A549 (cell line): ENCODE results near the gene ELOVL3. TPM values are rescaled to one million over a fixed set of nuclear protein-coding genes. Genes with fewer than 3 reads are reported as not detected.
A peak's percentile ranks its signal among the peaks of the same experiment; 100 is the strongest.

Experiments used
- ATAC-seq, 2 experiments: fragments of 200-7000 bp in 1 of 2; fragments of >200 bp in 1 of 2; cut with Nextera tagmentation in 1 of 2; cut with Tn5 transposase in 1 of 2; 3 replicates each; pipeline versions ENCODE4 v1.8.0 to v1.9.1; 2018 to 2020; ENCODE audit warnings: mild to moderate bottlenecking in 1 of 2, moderate library complexity in 1 of 2
- CTCF ChIA-PET: fragments of 300-600 bp; sonication (Branson Sonifier 250); formaldehyde crosslinking; extraction: SDS; loops from one replicate; lab custom pipeline; 2021; ENCODE audit warnings: antibody characterized with exemption, inconsistent platforms; lab: Yijun Ruan, JAX
- POLR2A ChIA-PET: fragments of 350-600 bp; formaldehyde crosslinking; extraction: SDS; loops from one replicate; lab custom pipeline; 2021; ENCODE audit warnings: antibody characterized with exemption, inconsistent platforms; lab: Yijun Ruan, JAX
- DNase-seq, 2 experiments: peaks; one replicate each; pipeline versions ENCODE4 v3.0.0 to v3.0.0-alpha.2; 2011 to 2016; ENCODE audit warnings: low read depth in 1 of 2, low spot score in 1 of 2
- FAIRE-seq: peaks from 2 replicates; lab custom pipeline; 2011; peaks lifted over from hg19 to GRCh38; lab: Jason Lieb, UNC
- H3K27ac ChIP-seq, 2 experiments: fragments of >200 bp; sonication (Bioruptor Twin); formaldehyde crosslinking; 3 replicates each; pipeline ENCODE4 v1.5.1; 2016 to 2017
- H3K4me1 ChIP-seq: fragments of >200 bp; sonication (Bioruptor Twin); formaldehyde crosslinking; 3 replicates; pipeline ENCODE4 v1.6.1; 2016
- H3K4me2 ChIP-seq: fragments of >200 bp; sonication (Bioruptor Twin); formaldehyde crosslinking; 3 replicates; pipeline ENCODE4 v1.6.1; 2016
- H3K4me3 ChIP-seq: fragments of >200 bp; sonication (Bioruptor Twin); formaldehyde crosslinking; 3 replicates; pipeline ENCODE4 v1.5.1; 2016
- H3K9me3 ChIP-seq: fragments of >200 bp; sonication (Bioruptor Twin); formaldehyde crosslinking; 3 replicates; pipeline ENCODE4 v1.6.1; 2016
- BHLHE40 ChIP-seq: IDR thresholded peaks from 2 replicates; pipeline ENCODE4 v1.6.1; 2012; ENCODE audit warnings: low read depth, low read length, inconsistent platforms
- CEBPB ChIP-seq, 2 experiments: fragments of >200 bp in 1 of 2; sonication (Bioruptor Twin) in 1 of 2; formaldehyde crosslinking in 1 of 2; IDR thresholded peaks; 2 replicates each; pipeline ENCODE4 v1.6.1; 2012 to 2016
- CHD2 ChIP-seq: fragments of 150-350 bp; IDR thresholded peaks from 2 replicates; pipeline ENCODE4 v1.6.1; 2014; ENCODE audit warnings: low read length; ENCODE audit not compliant: partially characterized antibody
- CHD4 ChIP-seq: fragments of 200-600 bp; sonication (generic); IDR thresholded peaks from 2 replicates; pipeline ENCODE4 v1.6.1; 2016; ENCODE audit warnings: antibody characterized with exemption, mild to moderate bottlenecking, borderline replicate concordance
- EHF ChIP-seq: fragments of 250-450 bp; sonication (Bioruptor Pico); IDR thresholded peaks from 2 replicates; pipeline ENCODE4 v1.5.0; 2020; ENCODE audit warnings: mild to moderate bottlenecking
- EHMT2 ChIP-seq: fragments of 200-600 bp; sonication (generic); IDR thresholded peaks from 2 replicates; pipeline ENCODE4 v1.6.1; 2016; ENCODE audit warnings: antibody characterized with exemption, low read depth, mild to moderate bottlenecking, moderate library complexity
- FOSB ChIP-seq: fragments of 250-450 bp; sonication (Bioruptor Pico); IDR thresholded peaks from 2 replicates; pipeline ENCODE4 v1.5.0; 2020; ENCODE audit warnings: mild to moderate bottlenecking, moderate library complexity
- FOSL2 ChIP-seq, 2 experiments: fragments of 450-650 bp in 1 of 2; fragments of >200 bp in 1 of 2; sonication (Bioruptor Twin) in 1 of 2; formaldehyde crosslinking; IDR thresholded peaks; 2 replicates each; pipeline versions ENCODE4 v1.5.0 to v1.6.1; 2016 to 2020; ENCODE audit warnings: mild to moderate bottlenecking in 1 of 2, moderate library complexity in 1 of 2
- FOXS1 ChIP-seq: fragments of 250-450 bp; sonication (Bioruptor Pico); IDR thresholded peaks from 2 replicates; pipeline ENCODE4 v1.5.0; 2020; ENCODE audit warnings: mild to moderate bottlenecking, moderate library complexity
- GATA3 ChIP-seq: IDR thresholded peaks from 2 replicates; pipeline ENCODE4 v1.6.1; 2012; ENCODE audit warnings: borderline replicate concordance
- HES2 ChIP-seq: fragments of >200 bp; sonication (Bioruptor Twin); formaldehyde crosslinking; IDR thresholded peaks from 2 replicates; pipeline ENCODE4 v1.6.1; 2016
- HEYL ChIP-seq: fragments of 250-450 bp; sonication (Bioruptor Pico); IDR thresholded peaks from 2 replicates; pipeline ENCODE4 v1.8.0; 2021; ENCODE audit warnings: mild to moderate bottlenecking, moderate library complexity
- HOXB13 ChIP-seq: fragments of 250-450 bp; sonication (Bioruptor Pico); IDR thresholded peaks from 2 replicates; pipeline ENCODE4 v1.5.0; 2020; ENCODE audit warnings: low read depth, mild to moderate bottlenecking, moderate library complexity
- JUN ChIP-seq, 2 experiments: fragments of >200 bp; sonication (Bioruptor Twin); formaldehyde crosslinking; IDR thresholded peaks; 2 replicates in 1 of 2; 3 replicates in 1 of 2; pipeline ENCODE4 v1.6.1; 2016 to 2017
- JUNB ChIP-seq: fragments of >200 bp; sonication (Bioruptor Twin); formaldehyde crosslinking; IDR thresholded peaks from 2 replicates; pipeline ENCODE4 v1.6.1; 2016
- KDM1A ChIP-seq: fragments of 200-600 bp; sonication (generic); IDR thresholded peaks from 2 replicates; pipeline ENCODE4 v1.6.1; 2016; ENCODE audit warnings: low read depth, mild to moderate bottlenecking
- KDM5A ChIP-seq: fragments of 200-600 bp; sonication (generic); IDR thresholded peaks from 2 replicates; pipeline ENCODE4 v1.6.1; 2016; ENCODE audit warnings: antibody characterized with exemption, mild to moderate bottlenecking
- MAX ChIP-seq: IDR thresholded peaks from 2 replicates; pipeline ENCODE4 v1.6.1; 2012
- MAZ ChIP-seq: fragments of 150-350 bp; IDR thresholded peaks from 2 replicates; pipeline ENCODE4 v1.6.1; 2014; ENCODE audit warnings: antibody characterized with exemption, low read depth, low read length, borderline replicate concordance
- NFE2L2 ChIP-seq: fragments of 150-350 bp; conservative IDR thresholded peaks from 2 replicates; pipeline ENCODE4 v1.6.1; 2014; ENCODE audit warnings: low read length
- PHF8 ChIP-seq: fragments of 200-600 bp; sonication (generic); IDR thresholded peaks from 2 replicates; pipeline ENCODE4 v1.6.1; 2016; ENCODE audit warnings: low read depth, mild to moderate bottlenecking, antibody characterized with exemption, moderate library complexity, borderline replicate concordance
- POLR2AphosphoS2 ChIP-seq: conservative IDR thresholded peaks from 2 replicates; pipeline ENCODE4 v1.6.1; 2012; ENCODE audit warnings: low read length, improper control_type of control experiment, inconsistent platforms
- RAD21 ChIP-seq, 2 experiments: fragments of >200 bp in 1 of 2; sonication (Bioruptor Twin) in 1 of 2; formaldehyde crosslinking in 1 of 2; IDR thresholded peaks in 1 of 2; conservative IDR thresholded peaks in 1 of 2; 2 replicates in 1 of 2; 3 replicates in 1 of 2; pipeline ENCODE4 v1.6.1; 2012 to 2018; ENCODE audit warnings: inconsistent platforms in 1 of 2
- RARB ChIP-seq: fragments of 250-450 bp; sonication (Bioruptor Pico); IDR thresholded peaks from 2 replicates; pipeline ENCODE4 v1.8.0; 2021; ENCODE audit warnings: mild to moderate bottlenecking, moderate library complexity
- RCOR1 ChIP-seq: fragments of 150-350 bp; IDR thresholded peaks from 2 replicates; pipeline ENCODE4 v1.6.1; 2014; ENCODE audit warnings: antibody characterized with exemption, low read length, low read depth
- RFX5 ChIP-seq: fragments of 450-650 bp; IDR thresholded peaks from 2 replicates; pipeline ENCODE4 v1.7.1; 2014; ENCODE audit warnings: antibody characterized with exemption, mild to moderate bottlenecking, moderate library complexity
- SMC3 ChIP-seq: fragments of >200 bp; sonication (Bioruptor Twin); formaldehyde crosslinking; IDR thresholded peaks from 3 replicates; pipeline ENCODE4 v1.6.1; 2018; ENCODE audit warnings: inconsistent platforms
- TFCP2L1 ChIP-seq: fragments of 250-450 bp; sonication (Bioruptor Pico); IDR thresholded peaks from 2 replicates; pipeline ENCODE4 v1.5.0; 2021; ENCODE audit warnings: mild to moderate bottlenecking
- ZC3H11A ChIP-seq: fragments of 450-650 bp; IDR thresholded peaks from 2 replicates; pipeline ENCODE4 v1.6.1; 2014; ENCODE audit warnings: antibody characterized with exemption, mild to moderate bottlenecking
- ZFP36 ChIP-seq: fragments of 450-650 bp; IDR thresholded peaks from 2 replicates; pipeline ENCODE4 v1.6.1; 2014; ENCODE audit warnings: borderline replicate concordance; ENCODE audit not compliant: partially characterized antibody
- WGBS: methylation state at CpG from one replicate; pipeline ENCODE4 v1.1.6; 2017; ENCODE audit errors: missing lambda C conversion rate; 5-methylcytosine and 5-hydroxymethylcytosine counted together
- polyA plus RNA-seq, 4 experiments: library from polyadenylated mRNA; depleted of rRNA in 3 of 4; stranded (reverse); fragments of >200 nt; fragmentation: RNase III in 1 of 4; extraction: RNeasy Plus Mini Kit Qiagen cat#74134 plus additional on column Dnase treatment in 1 of 4; gene quantifications; 2 replicates in 3 of 4; 3 replicates in 1 of 4; pipeline ENCODE4 v1.2.3, GENCODE V29; 2011 to 2017
- TF ChIP-seq, protein P1 (sequence below): fragments of >200 bp; sonication (Bioruptor Twin); formaldehyde crosslinking; IDR thresholded peaks from 3 replicates; pipeline ENCODE4 v1.6.1; 2016
- TF ChIP-seq, protein P2 (sequence below): fragments of 200-600 bp; sonication (generic); IDR thresholded peaks from 2 replicates; pipeline ENCODE4 v1.6.1; 2016; ENCODE audit warnings: antibody characterized with exemption, mild to moderate bottlenecking, moderate library complexity
- TF ChIP-seq, protein P3 (sequence below): fragments of >200 bp; sonication (Bioruptor Twin); formaldehyde crosslinking; IDR thresholded peaks from 3 replicates; pipeline ENCODE4 v1.5.1; 2016

Gene ELOVL3
- polyA plus RNA-seq, 2 of the 4 experiments (the other 2 are of a cell fraction), result 0.22 to 0.53 TPM

DNA sequence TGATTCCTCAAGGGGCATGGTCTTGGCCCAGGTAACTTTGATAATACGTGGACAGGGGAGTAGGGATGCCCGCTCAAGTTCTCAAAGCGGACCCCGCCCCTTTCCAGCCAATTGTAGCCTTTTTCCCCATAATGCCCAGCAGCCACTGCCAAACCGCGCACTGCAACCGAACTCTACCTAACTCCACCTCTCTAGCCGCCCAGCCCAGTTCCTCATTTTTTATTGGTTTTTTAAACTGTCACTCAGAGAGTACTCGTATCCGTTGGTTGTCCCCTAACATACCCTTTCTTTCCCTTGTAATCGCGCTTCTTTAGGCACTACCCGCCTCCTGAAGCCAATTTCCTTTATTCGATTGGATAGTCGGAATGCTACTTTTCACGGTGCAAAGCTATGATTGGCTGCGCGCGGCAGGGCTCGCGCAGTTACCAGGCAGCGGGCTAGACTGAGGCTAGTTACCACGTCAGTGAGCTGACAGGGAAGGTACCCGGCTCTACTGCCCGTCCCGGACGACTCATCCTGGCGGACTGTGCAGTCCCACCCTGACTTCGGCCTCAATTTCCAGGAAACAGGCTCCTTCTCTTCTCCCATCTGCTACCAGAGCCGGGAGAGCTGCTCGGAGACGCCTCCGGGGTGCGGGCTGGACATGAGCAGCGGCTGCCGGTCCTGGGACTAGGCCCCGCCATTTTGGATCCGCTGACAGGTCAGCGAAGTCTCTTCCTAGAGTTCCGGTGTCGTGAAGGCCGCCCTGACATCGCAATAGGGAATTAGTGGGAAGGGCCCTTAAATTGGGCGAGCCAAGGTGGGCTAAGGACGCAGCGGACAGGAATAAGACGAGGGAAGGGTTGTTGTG lies 19.2 kb downstream of the ELOVL3 start, which contains the start of gene GBF1:
Gene GBF1 (plus strand): TSS at position 451 of the 850 bp plus-strand sequence. CDS start 13,407 bp downstream, outside the sequence.
- peak; percentile 94 for ATAC-seq
- H3K4me1 ChIP-seq, result peaks cover 28% of the 10 kb centered on the region
- 2% methylated on average over 35 of the region's 47 CpGs for WGBS
- no peaks in the 10 kb centered on the region for H3K9me3 ChIP-seq
- H3K27ac ChIP-seq, result peak within 1 kb of the TSS; percentile 83 to 88
- peak; percentile 78 for FAIRE-seq
- CTCF ChIA-PET, result interaction anchor here (0.6 to 4.9 kb wide), 7 partner anchors 8 to 173 kb away, joined by 3 to 50 read pairs (median 4); no protein-coding TSS in a partner anchor
- H3K4me3 ChIP-seq, result peak within 1 kb of the TSS; percentile 84
- peak; percentile 100 for DNase-seq
- H3K4me2 ChIP-seq, result peak within 1 kb of the TSS; percentile 86
- POLR2A ChIA-PET, result interaction anchor here (0.7 to 1.0 kb wide), 4 partner anchors 13 to 187 kb away, joined by 3 to 4 read pairs (median 3); partner anchors contain the start of genes CUEDC2 and NFKB2
- TF ChIP-seq CHD4, result no peak
- TF ChIP-seq RAD21 (conservative IDR thresholded peaks at IDR 0.05 in 1 of 2, IDR thresholded peaks at IDR 0.05 in 1 of 2), result no peak
- TF ChIP-seq ZC3H11A, result no peak
- no peak for TF ChIP-seq KDM1A
- TF ChIP-seq ZFP36, result no peak
- no peak for TF ChIP-seq JUNB
- TF ChIP-seq CHD2, result peak; percentile 33
- TF ChIP-seq FOXS1 (CRISPR knock-in tag), result no peak
- TF ChIP-seq, protein P1, sequence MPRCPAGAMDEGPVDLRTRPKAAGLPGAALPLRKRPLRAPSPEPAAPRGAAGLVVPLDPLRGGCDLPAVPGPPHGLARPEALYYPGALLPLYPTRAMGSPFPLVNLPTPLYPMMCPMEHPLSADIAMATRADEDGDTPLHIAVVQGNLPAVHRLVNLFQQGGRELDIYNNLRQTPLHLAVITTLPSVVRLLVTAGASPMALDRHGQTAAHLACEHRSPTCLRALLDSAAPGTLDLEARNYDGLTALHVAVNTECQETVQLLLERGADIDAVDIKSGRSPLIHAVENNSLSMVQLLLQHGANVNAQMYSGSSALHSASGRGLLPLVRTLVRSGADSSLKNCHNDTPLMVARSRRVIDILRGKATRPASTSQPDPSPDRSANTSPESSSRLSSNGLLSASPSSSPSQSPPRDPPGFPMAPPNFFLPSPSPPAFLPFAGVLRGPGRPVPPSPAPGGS, result peak; percentile 72; the same call in 1 of the 3 replicates
- TF ChIP-seq FOSB (CRISPR knock-in tag), result no peak
- TF ChIP-seq EHMT2, result no peak
- TF ChIP-seq, protein P2, sequence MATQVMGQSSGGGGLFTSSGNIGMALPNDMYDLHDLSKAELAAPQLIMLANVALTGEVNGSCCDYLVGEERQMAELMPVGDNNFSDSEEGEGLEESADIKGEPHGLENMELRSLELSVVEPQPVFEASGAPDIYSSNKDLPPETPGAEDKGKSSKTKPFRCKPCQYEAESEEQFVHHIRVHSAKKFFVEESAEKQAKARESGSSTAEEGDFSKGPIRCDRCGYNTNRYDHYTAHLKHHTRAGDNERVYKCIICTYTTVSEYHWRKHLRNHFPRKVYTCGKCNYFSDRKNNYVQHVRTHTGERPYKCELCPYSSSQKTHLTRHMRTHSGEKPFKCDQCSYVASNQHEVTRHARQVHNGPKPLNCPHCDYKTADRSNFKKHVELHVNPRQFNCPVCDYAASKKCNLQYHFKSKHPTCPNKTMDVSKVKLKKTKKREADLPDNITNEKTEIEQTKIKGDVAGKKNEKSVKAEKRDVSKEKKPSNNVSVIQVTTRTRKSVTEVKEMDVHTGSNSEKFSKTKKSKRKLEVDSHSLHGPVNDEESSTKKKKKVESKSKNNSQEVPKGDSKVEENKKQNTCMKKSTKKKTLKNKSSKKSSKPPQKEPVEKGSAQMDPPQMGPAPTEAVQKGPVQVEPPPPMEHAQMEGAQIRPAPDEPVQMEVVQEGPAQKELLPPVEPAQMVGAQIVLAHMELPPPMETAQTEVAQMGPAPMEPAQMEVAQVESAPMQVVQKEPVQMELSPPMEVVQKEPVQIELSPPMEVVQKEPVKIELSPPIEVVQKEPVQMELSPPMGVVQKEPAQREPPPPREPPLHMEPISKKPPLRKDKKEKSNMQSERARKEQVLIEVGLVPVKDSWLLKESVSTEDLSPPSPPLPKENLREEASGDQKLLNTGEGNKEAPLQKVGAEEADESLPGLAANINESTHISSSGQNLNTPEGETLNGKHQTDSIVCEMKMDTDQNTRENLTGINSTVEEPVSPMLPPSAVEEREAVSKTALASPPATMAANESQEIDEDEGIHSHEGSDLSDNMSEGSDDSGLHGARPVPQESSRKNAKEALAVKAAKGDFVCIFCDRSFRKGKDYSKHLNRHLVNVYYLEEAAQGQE, result no peak
- TF ChIP-seq EHF, result no peak
- no peak for TF ChIP-seq SMC3
- TF ChIP-seq RARB (CRISPR knock-in tag), result no peak
- TF ChIP-seq JUN (IDR thresholded peaks at IDR 0.05), result peak; percentile 53 to 80; a peak in 4 of 5 replicates
- peak; percentile 58 for TF ChIP-seq KDM5A
- TF ChIP-seq TFCP2L1 (CRISPR knock-in tag), result no peak
- no peak for TF ChIP-seq GATA3
- TF ChIP-seq HES2, result no peak
- no peak for TF ChIP-seq NFE2L2
- no peak for TF ChIP-seq BHLHE40
- peak; percentile 92 for TF ChIP-seq RFX5
- no peak for TF ChIP-seq HEYL (CRISPR knock-in tag)
- TF ChIP-seq MAX, result peak; percentile 55; the same call in 1 of the 2 replicates
- TF ChIP-seq, protein P3, sequence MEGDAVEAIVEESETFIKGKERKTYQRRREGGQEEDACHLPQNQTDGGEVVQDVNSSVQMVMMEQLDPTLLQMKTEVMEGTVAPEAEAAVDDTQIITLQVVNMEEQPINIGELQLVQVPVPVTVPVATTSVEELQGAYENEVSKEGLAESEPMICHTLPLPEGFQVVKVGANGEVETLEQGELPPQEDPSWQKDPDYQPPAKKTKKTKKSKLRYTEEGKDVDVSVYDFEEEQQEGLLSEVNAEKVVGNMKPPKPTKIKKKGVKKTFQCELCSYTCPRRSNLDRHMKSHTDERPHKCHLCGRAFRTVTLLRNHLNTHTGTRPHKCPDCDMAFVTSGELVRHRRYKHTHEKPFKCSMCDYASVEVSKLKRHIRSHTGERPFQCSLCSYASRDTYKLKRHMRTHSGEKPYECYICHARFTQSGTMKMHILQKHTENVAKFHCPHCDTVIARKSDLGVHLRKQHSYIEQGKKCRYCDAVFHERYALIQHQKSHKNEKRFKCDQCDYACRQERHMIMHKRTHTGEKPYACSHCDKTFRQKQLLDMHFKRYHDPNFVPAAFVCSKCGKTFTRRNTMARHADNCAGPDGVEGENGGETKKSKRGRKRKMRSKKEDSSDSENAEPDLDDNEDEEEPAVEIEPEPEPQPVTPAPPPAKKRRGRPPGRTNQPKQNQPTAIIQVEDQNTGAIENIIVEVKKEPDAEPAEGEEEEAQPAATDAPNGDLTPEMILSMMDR, result no peak
- no peak for TF ChIP-seq HOXB13 (CRISPR knock-in tag)
- TF ChIP-seq RCOR1, result no peak
- TF ChIP-seq CEBPB (IDR thresholded peaks at IDR 0.05), result no peak
- no peak for TF ChIP-seq MAZ
- no peak for TF ChIP-seq FOSL2 (IDR thresholded peaks at IDR 0.05)
- TF ChIP-seq FOSL2 (CRISPR knock-in tag; IDR thresholded peaks at IDR 0.05), result peak; percentile 19; the same call in 1 of the 2 replicates
- TF ChIP-seq POLR2AphosphoS2, result no peak
- TF ChIP-seq PHF8, result peak; percentile 80
